GM21526 (cell line): ENCODE results near the gene SIDT1.
A peak's percentile ranks its signal among the peaks of the same experiment; 100 is the strongest.

Source experiments
- ATAC-seq: cut with Tn5 transposase; IDR thresholded peaks from one replicate; pipeline ENCODE4 v1.9.1; 2021; ENCODE audit warnings: moderate library complexity; ENCODE audit not compliant: unreplicated experiment, low FRiP score

The SIDT1 gene

DNA sequence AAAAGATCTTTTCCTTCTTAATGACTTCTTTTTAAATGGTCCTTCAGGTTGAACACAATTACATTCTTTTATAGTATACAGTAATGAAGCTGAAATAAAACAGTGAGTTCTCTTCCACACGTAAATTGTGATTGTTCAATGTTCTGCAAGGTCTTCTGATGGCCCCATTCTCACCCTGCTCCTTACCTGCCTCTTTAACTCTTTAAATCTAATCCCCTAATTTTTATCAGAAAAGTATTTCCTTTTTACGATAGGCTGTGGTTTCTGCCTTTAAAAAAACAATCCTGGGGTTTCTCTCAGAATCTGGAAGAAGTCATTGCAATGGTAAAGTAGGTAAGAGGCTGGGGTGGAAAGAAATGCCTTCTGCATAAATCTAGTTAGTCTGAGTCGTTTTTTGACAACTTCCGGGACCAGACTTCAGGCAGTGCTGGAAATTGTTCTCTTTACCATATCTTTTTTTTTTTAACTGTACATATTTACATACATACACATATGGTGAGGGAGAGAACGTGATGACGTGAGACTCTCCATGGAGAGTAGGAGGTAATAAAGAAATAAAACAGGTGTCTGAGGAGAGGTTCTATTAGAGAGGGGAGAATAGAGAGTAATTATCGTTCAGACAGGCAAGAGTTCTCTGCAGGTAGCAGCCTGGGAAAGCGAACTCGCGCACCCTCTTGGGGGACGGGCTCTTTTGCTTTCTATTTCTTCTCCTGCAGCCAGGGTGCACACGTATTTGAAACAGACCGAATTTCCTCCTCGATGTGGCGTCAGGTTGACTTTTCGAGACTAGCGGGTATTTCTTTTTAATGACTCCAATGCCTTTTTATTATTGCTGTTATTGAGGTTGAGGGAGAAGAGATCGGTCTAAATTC is at the start of gene SIDT1:
Gene SIDT1, plus strand, starts transcription at position 730 of the 872 bp plus-strand sequence. CDS start 467 bp downstream, outside the sequence.
- peak; percentile 69 for ATAC-seq

DNA sequence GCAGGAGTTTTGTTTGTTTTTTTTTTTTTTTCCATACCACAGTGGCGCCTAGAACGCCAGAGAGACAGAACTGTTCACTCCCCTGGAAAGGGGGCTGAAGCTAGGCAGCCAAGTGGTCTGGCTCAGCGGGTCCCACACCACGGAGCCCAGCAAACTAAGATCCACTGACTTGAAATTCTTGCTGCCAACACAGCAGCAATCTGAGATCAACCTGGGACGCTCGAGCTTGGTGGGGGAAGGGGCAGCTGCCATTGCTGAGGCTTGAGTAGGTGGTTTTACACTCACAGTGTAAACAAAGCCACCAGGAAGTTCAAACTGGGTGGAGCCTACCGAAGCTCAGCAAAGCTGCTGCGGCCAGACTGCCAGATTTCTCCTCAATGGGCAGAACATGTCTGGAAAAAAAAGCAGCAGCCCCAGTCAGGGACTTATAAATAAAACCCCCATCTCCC is 47.2 kb upstream of the SIDT1 start:
- ATAC-seq, result no peak

DNA sequence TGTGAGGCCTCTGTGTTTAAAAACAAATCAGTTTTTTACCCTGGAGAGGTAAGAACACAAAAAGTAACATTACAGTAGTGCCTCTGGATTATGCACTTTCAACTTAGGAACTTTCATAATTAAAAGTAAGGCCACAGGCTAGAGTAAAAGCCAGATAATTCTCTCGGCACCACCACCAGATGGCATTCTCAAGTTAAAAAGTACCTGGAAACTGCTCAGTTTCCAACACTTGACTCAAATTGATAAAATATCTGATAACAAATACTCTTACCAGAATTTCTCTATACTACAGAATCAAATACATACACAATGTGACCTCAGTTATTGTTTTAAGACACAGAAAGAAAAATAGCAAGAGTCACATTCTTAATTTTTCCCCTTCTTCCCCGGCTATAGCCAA is 37.3 kb upstream of the SIDT1 start:
- ATAC-seq, result no peak

DNA sequence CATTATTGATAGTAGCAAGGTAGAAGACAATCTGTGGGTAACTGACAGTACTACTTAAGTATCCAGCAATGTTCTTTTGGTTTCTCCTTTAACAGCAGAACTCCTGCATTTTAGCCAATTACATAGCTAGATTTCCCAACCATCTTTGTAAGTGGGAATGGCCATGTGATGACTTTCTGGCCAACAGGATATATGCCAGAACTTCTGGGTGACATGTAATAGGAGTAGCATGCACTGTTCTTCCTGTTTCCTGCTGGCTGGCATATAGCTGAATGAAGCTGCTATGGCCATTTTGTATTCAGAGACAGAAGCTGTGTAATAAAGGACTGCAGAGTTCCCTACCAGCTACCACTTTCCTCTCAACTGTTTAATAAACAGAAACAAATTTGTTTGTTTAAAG is 35.4 kb upstream of the SIDT1 start:
- ATAC-seq, result no peak

DNA sequence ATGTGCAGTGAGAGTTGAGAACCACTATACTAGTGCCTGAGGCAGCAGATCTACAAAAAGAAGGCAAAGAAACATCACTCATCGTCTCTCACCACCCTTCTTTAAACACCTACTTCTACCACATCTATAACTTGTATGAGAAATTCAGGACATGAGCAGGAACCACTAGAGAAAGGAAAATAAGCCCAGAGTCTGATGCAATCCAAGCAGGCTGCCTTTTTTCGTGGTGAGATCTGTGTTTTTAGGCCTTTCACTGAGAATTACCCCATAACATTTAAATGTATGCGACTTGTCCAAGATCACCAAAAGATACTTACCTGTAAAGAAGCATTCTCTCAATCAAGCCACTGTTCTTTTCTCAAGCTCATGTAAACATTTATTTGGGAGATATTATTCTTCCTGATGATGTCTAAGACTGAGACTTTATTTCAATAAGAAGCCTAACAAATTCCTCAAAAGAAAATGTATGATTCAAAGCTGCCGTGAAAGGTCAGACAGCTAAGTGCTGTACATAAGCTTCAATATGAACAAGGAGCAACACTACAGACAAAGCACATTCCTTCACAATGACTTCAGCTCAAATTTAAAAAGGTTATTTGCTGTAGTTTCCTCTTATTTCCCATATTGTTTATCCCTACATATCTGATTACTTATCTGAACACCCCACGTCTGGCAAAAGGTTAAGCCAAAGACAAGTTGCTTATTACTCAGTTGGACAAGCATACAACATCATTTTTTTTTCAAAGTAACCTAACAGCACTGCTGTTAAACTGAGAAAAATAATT is 33.9 kb upstream of the SIDT1 start:
- no peak for ATAC-seq

DNA sequence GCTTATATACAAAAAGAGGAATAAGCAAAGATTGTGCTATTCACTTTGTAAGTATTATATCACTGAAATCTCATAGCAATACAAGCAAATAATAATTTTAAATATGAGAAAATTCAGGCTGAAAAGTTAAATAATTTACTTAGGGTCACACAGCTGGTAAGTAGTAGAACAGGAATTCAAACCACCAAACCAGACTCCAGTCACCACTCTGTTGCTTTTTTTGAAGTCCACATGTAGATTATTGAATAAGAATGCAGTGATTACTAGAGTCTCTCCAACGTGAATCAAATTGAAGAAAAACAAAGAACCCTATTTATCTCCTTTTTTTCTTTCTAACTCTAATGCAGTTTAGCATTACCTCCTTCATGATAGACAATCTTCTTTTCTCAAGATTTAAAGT is 33.3 kb upstream of the SIDT1 start:
- ATAC-seq, result no peak

DNA sequence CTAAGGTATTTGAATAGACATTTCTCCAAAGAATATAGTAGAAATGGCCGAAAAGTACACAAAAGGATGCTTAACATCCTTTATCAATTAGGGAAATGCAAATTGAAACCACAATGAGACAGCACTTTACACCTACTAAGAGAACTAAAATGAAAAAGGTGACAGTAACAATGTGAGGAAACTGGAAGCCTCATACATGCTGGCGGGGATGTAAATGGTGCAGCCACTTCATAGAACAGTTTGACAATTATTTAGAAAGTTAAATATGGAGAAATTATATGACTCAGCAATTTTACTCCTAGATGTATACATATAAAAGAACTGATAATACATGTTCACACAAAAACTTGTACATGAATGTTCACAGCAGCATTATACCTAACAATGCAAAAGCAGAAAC is 30.8 kb upstream of the SIDT1 start:
- no peak for ATAC-seq

DNA sequence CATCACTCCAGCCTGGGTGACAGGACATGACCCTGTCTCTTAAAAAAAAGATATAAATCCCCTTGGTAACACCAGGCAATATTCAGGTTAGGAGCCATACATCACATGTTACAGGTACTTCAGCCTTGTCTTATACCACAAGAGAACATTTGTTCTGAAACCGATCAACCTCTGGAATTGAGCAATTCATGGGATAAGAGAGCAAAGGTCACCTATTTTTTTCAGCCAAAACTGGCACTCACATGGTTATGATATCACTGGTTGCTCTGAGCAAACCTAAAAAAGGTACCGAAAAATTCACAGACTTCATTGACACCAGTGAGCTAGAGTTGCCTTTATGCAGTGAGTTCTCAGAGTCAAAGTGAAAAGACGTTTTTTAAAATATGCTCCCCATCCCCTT is 26.5 kb upstream of the SIDT1 start:
- ATAC-seq, result no peak

DNA sequence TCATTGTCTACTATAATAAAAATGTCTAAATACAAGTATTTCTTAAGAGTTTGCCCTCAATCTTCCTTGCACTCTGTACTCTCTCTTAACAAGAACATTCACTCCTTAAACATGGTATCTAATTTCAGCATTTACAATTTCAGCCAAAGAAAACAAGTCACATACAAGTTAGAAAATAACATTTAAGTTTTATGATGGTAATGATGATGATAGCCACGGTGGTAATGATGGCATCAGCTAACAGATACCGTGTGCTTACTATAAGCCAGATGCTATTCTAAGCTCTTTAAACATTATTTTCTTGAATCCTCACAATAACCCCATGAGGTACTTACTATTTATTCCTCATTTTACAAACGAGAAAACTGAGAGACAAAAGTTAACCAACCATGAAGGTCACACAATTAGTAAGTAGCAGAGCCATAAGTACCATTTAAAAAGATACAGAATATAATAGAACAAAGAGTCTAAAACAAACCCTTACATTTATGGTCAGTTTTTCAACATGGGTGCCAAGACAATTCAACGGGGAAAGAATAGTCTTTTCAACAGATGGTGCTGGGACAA is 24.8 kb upstream of the SIDT1 start:
- no peak for ATAC-seq

DNA sequence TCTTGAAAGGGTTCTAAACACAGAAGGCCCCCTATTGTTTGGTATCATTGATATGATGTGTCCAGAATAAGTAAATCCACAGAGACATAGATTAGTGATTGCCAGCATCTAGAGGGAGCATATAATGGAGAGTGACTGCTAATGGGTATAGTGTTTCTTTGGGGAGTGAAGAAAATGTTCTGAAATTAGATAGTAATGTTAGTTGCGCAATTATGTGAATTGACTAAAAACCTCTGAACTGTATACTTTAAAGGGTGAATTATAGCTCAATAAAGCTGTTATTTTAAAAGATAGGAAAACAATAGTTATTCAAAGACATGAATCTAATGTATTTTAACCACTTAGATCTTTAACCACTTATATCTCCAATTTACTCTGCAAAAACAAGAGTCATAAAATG is 23.4 kb upstream of the SIDT1 start:
- ATAC-seq, result no peak

DNA sequence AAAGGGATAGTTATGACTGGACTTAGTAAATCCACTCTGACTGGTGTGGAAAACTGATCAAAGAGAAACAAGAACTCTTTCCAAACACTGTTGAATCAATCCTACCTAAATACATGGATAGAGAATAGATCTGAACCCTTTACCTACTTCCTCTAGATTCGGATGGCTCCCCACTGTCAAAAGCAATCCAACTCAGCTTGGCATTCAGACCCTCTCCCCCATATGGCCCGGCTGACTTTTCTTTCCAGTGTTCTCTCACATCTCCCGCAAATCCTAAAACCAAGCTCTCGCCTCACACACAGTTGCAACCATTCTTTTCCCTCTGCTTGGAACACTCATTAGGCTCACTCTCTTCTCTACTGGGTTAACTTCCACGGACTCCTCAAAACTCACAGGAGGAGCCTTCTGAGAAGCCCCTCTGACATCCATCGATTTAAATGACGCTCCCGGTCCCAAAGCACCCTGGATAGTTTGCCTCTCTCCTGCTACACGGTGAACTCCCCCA is 18.0 kb upstream of the SIDT1 start:
- ATAC-seq, result peak; percentile 5

DNA sequence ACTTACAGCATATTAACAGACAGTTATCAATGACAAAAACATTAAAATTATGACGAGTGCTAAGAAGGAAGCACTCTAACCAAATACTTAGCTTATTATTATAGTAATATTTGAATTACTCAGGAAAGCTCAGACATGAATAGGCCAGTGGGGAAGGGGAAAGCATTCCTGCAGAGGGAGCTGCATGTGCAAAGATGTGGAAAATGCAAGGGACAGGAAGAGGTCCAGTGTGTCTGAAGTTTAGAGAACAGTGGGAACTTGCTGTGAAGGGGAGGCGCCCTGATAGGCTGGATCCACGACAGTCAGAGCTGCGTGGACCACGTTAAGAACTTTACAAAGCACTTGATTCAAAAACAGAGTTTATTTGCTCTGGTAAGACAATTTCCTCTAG is 16.2 kb upstream of the SIDT1 start:
- ATAC-seq, result no peak

DNA sequence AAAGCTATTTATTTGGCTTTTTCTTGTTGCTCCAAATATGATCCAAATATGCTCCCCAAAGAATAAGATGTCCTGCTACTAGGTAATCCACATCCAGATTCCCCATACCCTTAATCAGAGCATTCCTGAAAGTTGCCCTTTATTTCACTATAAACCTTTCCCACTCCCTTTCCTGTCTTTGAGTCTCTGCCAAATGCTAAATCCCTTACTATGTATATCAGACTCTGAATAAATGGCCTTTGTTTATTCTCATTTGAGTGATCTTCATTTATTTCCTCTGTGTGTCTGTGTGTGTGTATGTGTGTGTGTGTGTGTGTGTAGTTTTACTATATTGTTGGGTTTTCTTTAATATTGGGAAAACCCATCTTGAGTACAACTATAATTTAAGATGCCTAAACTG is 10.4 kb upstream of the SIDT1 start:
- ATAC-seq, result no peak

DNA sequence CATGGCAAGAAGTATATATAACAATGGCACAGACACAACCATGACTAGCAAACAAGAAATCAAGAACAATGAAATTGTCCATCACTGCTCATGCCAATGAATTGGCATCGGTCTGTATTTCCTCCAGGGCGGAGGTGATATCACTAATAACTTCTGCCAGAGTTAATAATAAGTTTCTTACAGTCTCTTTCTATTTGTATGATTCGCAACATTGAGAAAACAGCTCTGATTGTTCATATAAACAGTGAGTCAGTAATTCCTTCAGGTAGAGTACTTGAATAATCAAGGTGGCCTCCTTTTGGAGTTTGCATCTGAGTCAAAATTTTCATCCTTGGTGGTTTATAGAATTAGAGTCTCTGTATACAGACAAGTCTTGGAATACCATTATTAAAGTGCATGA is 9.1 kb upstream of the SIDT1 start:
- no peak for ATAC-seq

DNA sequence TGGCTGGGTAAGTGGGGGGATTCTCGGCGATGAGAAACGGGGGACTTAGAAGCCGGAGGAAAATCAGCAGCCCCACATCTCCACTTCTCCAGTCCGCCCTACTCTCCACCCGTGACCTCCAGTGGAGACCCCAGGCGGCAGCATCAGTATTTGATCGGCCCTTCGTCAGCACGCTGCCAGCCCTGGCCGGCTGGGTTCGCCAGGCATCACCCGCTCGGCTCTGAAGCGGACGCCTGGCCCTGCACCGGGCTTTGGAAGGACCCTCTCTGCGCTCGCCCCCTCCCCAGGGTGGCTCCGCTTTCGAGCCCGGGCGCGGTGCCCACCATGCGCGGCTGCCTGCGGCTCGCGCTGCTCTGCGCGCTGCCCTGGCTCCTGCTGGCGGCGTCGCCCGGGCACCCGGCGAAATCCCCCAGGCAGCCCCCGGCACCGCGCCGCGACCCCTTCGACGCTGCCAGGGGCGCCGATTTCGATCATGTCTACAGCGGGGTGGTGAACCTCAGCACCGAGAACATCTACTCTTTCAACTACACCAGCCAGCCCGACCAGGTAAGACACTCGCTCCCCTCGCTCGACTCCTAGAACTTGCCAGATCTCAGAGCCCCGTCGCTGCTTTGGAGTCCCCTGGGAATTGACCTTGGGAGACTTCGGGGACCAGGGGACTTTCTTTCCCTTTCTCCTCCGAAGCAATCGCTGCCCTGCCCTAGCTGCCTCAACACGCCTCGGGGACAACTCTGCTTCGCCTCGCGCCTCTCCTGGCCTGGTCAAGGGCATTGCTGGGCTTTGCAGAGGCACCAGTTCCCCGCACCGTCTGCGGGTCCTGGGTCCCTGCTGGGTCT is 561 bp downstream of the SIDT1 start:
- peak; percentile 31 for ATAC-seq

DNA sequence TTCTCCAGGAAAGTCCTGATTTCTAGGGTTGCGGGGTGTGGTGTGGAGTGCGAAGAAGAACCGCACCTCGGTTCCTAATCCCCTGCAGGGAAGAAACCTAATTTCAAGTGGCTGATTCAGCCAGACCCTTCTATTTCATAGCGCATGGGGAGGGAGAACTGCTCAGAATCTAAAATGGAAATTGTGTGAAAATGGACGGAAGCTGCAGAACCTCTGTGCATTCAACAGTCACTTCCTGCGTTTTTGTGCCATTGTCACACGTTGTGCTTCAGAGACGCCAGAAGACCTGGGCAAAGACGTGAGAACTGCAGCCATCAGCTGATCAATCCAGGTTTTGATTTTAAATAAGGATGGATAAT is 1.2 kb downstream of the SIDT1 start:
- peak; percentile 33 for ATAC-seq

DNA sequence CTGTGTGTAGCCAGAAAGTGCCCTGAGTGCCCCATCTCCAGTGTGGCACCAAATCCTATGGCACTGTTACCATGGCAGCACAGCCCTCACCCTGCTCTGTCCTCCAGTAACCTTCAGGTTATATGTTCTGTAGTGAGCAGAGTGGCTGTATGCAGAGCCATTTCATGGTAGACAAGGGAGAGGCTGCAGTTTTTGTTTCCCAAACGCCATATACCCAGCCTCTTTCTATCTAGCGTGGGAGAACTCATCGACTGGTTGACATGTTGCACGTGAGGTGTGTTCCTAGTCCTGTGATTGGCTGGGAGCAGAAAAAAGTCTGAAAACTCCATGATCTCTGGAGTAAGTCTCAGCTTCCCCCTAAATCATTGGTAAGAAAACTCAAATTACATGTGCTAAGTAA is 2.0 kb downstream of the SIDT1 start:
- no peak for ATAC-seq

DNA sequence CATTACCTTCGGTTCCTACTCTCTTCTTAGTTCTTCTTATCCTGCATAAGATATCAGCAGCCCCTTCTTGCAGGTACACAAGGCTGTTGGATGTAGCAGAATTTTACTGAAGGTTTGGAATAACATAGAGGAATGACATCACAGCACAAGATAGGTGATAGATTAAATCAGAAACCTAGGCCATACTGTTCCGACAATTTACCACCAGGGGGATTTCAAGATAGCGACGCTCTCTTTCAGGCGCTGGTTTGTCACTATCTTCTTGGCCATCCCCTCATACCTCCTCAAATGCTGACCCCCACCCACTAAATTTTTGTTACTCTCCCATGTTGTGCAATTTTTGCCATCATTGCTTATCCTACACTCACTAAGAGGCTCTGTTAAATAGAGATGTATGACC is 3.5 kb downstream of the SIDT1 start:
- no peak for ATAC-seq

DNA sequence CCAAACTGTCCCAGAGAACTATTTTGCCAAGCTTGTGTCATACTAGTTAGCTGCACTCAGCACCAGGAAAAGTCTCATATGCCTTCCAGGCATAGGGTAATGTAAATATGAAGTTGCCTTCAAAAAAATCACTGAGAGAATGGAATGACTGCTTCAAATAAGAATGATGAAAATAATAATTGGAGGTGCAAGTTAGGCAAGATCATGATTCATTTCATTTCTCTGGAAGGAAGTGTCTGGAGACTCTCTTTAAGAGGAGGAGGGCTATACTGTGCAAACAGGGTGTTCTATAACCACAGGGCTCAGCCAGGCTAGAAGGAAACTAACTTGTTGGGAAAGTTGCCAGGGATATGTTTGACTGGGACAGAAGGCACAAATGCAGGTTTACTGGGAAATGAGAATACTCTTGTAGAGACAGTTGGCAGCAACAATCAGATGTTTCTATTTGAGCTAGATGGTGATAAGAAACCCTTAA is 4.3 kb downstream of the SIDT1 start:
- no peak for ATAC-seq

DNA sequence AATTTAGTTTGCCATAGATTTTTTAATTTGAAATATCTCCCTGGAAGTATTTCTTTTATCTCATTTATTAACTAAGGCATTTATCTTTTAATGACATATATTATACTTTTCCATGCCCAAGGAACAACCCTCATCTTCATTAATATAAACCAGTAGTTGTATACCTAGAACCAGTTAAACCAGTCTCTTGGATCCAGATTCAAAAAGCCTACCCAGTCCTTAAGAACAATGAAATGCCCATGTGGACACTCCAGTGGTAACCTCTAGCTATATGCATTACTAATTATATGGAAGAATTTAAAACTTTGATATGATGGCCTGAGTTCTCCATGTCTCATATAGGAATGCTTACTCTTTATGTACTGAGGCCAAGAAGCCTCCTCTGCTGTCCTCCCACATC is 4.8 kb downstream of the SIDT1 start:
- ATAC-seq, result no peak
